AG08396 (cell line): ENCODE results near the gene LSM4.
A peak's percentile ranks its signal among the peaks of the same experiment; 100 is the strongest.
"Not testable (repeated sequence)": the region's sequence is repeated elsewhere in the genome, so short reads cannot be mapped to it uniquely, and the experiment has no call there.

Experiments used
- DNase-seq: peaks from one replicate; pipeline ENCODE4 v3.0.0; 2012; ENCODE audit warnings: low spot score, mixed read lengths

LSM4 gene

GRCh38 chr19:18322759-18323460 lies at the start of gene LSM4:
LSM4 (minus strand) TSS chr19:18323076; CDS start chr19:18323020, 56 bp downstream.
- DNase-seq: peak; percentile 99

GRCh38 chr19:18368504-18369222 lies 45.8 kb upstream of the LSM4 start:
- no peak for DNase-seq

GRCh38 chr19:18366021-18366435 lies 43.2 kb upstream of the LSM4 start:
- DNase-seq: no peak

GRCh38 chr19:18364826-18365528 lies 42.1 kb upstream of the LSM4 start:
- DNase-seq: peak; percentile 79

- not testable (repeated sequence) for DNase-seq
Observed at GRCh38 chr19:18364277-18364825, 41.5 kb upstream of the LSM4 start.

- no peak for DNase-seq
Observed at GRCh38 chr19:18363787-18364186, 40.9 kb upstream of the LSM4 start.

GRCh38 chr19:18362934-18363542 lies 40.2 kb upstream of the LSM4 start:
- no peak for DNase-seq

GRCh38 chr19:18361646-18362045 lies 38.8 kb upstream of the LSM4 start:
- DNase-seq: no peak

- no peak for DNase-seq
Observed at GRCh38 chr19:18357041-18357440, 34.2 kb upstream of the LSM4 start.

- DNase-seq: not testable (repeated sequence)
Observed at GRCh38 chr19:18354743-18355142, 31.9 kb upstream of the LSM4 start.

- no peak for DNase-seq
Observed at GRCh38 chr19:18353378-18354005, 30.6 kb upstream of the LSM4 start.

- no peak for DNase-seq
Observed at GRCh38 chr19:18351544-18351943, 28.7 kb upstream of the LSM4 start.

GRCh38 chr19:18350490-18350889 lies 27.6 kb upstream of the LSM4 start:
- no peak for DNase-seq

GRCh38 chr19:18349524-18350128 lies 26.8 kb upstream of the LSM4 start:
- DNase-seq: peak; percentile 78

- not testable (repeated sequence) for DNase-seq
Observed at GRCh38 chr19:18348818-18349339, 26.0 kb upstream of the LSM4 start.

- no peak for DNase-seq
Observed at GRCh38 chr19:18348171-18348570, 25.3 kb upstream of the LSM4 start.

GRCh38 chr19:18346091-18346490 lies 23.2 kb upstream of the LSM4 start:
- DNase-seq: no peak

- no peak for DNase-seq
Observed at GRCh38 chr19:18345296-18345695, 22.4 kb upstream of the LSM4 start.

GRCh38 chr19:18344582-18344950 lies 21.7 kb upstream of the LSM4 start:
- no peak for DNase-seq

- DNase-seq: no peak
Observed at GRCh38 chr19:18342090-18342632, 19.3 kb upstream of the LSM4 start.
